T-helper 1 cell (primary cell): ENCODE measurements around the gene ITGA11.
A peak's percentile ranks its signal among the peaks of the same experiment; 100 is the strongest.

Source experiments
- DNase-seq, 5 donors: peaks; one replicate each; pipeline ENCODE4 v3.0.0-alpha.2; 2012 to 2020

Gene ITGA11

DNA sequence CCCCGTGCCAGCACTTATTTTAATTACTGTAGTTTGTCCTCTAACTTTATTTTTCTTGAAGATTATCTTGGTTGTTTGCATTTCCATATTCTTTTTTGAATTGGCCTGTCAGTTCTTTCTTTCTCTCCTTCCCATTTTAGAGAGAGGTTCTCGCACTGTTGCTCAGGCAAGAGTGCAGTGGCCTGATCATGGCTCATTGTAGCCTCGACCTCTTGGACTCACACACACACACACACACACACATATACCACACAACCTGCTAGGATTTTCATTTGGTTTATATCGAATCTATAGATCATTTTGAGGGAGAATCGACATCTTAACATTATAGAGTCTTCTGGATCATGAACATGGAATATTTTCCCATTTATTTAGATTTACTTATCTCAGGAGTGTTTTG is 145.7 kb downstream of the ITGA11 start:
- no peak for DNase-seq

DNA sequence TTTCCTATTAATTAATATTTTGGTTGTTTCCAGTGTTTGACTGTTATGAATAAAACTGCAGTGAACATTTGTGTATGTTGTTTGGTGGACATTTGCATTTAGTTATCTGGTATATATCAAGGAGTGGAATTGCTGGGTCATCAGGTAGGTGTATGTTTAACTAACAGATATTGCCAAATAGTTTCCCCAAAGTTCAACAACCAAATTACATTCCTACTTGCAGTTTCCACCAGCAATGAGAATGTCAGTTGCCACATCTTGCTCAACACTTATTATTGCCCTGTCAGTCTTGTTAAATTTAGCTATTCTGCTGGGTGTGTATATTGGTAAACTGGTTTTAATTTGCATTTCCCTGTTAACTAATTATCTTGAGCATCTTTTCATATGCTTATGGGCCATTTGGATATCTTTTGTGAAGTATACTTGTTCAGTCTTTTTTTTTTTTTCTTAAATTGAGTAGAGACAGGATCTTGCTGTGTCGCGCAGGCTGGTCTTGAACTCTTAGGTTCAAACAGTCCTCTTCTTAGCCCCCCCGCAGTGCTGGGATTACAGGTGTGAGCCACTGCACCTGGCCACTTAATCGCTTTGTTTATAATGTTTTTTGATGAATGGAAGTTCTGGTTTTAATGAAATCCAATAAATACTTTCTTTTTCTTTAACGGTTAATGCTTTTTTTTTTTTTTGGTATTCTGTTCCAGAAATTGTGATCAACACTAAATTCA is 146.5 kb downstream of the ITGA11 start:
- DNase-seq: no peak

DNA sequence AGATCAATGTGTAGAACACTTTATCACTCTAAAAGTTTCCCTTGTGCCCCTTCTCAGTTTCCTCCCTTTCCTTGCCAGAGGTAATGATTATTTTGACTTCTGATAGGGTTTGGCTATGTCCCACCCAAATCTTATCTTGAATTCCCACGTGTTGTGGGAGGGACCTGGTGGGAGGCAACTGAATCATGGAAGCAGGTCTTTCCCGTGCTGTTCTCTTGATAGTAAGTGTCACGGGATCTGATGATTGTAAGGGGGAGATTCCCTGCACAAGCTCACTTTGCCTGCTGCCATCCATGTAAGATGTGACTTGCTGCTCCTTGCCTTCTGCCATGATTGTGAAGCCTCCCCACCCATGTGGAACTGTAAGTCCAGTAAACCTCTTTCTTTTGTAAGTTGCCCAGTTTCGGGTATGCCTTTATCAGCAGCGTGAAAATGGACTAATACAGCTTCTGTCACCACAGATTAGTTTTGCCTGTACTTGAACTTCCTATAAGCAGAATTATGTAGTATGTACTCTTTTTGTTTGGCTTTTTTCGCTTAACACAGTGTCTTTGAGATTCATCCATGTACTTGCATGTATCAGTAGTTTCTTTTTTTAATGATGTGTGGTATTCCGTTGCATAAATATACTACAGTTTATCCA is 147.2 kb downstream of the ITGA11 start:
- no peak for DNase-seq

DNA sequence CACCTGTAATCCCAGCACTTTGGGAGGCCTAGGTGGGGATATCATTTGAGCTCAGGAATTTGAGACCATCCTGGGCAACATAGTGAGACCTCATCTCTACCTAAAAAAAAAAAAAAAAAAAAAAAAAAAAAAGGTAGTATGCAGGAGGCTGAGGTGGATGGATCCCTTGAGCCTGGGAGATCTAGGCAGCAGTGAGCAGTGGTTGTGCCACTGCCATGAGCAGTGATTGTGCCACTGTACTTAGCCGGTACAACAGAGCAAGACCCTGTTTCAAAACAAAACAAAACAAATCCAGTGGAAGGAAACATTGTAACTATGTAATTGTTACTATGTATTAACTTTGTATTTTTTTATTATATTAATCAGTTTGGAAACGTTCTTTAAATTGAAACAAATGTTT is 148.6 kb downstream of the ITGA11 start:
- DNase-seq: no peak

DNA sequence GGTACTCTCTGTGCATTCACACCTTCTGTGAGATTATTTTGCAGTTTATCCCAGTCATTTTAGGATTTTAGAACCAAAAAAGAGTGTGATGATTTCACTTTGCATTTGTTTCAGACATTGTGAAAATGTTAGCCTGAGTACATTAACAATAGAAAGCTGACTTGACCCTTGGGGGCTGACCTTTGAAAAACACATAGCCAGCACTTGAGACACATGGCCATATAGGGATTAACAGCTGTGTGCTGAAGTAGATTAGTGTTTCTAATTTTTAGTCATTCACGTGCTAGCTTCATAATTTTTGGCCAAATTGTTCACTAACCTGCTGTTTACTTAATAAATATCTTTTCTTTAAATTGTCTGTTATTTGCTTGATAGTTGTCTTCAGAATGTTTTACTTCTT is 151.0 kb downstream of the ITGA11 start:
- DNase-seq: no peak

DNA sequence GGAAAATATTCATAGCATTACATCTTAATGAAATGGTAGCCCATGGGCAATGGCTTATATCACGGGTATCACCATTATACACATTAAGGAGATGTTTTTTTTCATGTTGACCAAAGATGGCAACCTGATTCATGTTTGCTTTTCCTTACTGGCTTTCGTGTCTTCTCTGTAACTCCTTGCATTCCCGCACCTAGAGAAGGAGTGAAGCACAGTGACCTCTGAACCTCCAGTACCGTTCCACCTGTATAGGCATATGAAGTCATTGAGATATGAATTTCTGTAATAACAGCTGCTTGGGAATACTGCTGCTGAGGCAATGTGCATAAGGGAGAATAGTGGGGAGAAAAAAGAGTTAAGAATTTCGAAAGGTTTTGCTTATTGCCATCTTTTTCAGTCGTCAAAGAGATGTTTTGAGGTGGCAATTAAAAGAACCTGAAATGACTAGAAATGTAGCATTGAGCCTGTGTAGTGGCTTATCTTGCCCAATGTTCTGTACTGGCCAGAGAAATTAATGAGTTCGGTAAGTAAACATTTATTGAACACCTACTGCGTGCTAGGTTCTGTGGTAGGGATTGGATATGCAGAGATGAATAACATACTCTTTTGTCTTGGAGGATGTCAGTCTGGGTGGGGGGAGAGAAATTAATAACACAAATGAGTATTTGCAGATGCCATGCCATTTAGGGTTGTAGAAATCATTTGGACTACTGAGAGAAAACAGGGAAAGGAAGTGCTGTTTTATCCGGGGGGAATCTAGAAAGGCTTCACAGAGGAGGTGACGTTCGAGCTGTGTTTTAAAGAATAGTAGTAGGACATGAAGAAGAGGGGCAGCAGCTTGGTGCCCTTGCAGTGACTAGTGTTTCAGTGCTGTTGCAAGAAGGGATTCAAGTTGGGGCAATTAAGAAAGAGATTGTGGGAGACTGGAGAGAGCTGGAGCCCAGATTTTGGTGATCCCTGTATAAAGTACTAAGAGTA is 151.9 kb downstream of the ITGA11 start:
- no peak for DNase-seq

DNA sequence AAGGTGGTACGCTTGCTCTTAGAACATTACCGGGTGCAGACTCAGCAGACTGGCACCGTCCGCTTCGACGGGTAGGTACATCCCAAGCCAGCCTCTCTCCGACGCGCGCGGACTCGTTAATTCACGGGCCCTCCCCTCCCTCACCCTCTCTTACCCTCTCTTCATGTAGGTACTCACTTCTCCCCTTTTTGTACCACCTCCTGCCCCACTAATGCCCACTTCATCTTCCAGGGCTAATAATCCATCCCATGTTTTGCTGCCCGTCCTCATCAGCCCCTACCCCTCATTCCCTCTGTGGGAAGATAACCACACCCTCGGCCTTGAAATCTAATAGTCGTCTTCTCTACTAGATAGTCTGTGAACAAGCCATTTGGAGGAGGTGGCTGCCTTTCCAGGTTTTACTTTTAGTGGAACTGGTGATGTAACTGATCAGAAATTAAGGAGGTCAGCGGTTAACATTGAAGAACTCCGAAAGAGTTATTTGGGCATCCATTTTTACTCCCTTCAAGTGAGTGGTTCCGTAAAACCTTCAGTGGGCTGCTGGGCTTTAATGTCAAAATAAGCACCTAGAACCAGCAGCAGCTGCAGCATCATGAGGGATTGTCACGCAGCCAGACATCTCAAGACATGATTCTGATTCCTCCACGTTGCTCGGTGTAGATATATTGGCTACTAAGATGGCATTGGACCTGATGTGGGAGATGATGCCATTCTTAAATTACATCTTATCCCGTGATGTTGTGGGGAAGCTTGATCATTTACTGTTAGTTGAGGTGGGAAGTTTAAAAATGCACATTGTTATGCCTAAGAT is 153.2 kb downstream of the ITGA11 start:
- DNase-seq: peak in 1 of 5 donors; percentile 11

DNA sequence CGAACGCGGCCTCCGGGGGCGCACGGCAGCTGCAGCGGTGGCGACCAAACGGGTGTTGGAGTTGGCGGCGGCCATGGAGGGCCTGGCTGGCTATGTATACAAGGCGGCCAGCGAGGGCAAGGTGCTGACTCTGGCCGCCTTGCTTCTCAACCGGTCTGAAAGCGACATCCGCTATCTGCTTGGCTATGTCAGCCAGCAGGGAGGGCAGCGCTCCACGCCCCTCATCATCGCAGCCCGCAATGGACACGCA is 153.7 kb downstream of the ITGA11 start:
- peak in 1 of 5 donors; percentile 70 for DNase-seq

DNA sequence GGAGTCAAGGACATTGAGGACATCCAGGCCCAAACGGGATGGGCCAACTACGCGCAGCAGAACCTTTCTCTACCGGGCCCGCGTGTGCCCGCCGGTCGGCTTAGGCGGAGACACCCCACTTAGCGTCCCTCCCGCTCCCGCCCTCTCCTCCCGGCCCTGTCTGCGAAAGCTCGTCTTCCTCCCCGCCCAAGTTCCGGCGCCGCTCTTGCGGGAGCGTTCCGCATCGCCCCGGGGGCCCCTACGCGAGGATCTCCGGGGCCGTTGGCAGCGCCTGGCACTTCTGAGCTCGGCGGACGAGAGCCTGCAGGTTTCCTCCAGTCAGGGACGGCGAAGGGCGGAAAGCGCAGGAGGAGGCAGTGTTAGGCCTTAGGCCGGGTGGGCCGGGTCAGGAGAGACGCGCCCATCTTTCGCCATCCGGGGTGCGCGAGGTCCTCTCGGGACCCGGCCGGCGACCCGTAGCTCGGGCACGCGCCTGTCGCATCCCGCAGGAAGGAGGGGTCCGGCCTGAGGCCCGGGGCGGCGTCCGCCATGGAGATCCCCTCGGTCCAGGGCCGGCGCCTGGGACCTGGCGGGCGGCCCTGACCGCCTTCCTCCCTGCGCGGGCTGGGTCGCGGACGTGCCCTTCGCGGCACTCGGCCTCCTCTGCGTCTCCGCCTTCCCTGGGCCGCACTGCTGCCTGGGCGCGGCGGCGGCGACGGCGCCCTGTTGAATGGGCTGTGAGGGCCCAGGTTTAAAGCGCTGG is 154.2 kb downstream of the ITGA11 start, which contains the start of gene FEM1B:
Gene FEM1B (plus strand): TSS at position 143 of the 742 bp plus-strand sequence. CDS start 673 bp downstream, outside the sequence.
- peak; percentile 78 to 93 (median 85) for DNase-seq

DNA sequence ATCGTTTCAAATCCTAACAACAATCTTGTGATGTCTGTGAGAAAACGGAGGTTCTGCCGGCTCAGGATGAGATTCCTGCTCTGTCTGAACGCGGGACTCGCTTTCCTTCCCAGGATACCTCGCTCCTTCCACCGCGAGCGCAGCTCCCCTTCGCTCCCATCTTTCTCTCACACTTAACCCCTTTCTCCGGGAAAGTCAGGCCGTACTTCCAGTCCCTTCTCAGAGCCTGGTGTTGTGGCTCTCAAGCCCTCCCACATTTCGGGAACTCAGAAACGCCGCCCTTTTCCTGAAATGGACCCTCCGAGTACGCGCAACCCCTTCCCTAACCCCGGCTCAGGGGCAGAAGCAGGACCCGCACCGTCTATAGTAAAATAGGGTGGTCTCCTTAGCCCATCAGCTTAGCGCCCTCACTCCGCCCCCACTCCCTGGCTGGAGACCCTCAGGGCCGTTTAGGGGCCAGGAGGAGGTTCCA is 154.8 kb downstream of the ITGA11 start:
- DNase-seq: no peak

DNA sequence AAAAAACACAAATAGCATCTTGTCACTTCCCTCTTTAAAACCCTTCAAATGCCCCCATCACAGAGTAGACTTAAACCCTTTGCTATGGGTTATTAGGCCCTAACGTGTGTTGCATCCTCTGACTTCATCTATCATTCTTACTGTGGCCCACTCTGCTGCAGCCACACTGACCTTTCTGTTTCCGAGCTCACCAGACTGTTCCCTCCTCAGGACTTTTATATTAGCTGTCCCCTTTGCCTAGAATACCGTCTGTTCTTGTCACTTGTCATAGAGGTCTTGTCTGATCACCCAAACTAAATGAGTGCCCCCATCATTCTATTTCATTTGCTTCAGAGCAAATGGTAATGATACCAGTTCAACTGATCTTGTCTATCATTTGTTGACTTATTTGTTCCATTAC is 155.3 kb downstream of the ITGA11 start:
- DNase-seq: no peak

DNA sequence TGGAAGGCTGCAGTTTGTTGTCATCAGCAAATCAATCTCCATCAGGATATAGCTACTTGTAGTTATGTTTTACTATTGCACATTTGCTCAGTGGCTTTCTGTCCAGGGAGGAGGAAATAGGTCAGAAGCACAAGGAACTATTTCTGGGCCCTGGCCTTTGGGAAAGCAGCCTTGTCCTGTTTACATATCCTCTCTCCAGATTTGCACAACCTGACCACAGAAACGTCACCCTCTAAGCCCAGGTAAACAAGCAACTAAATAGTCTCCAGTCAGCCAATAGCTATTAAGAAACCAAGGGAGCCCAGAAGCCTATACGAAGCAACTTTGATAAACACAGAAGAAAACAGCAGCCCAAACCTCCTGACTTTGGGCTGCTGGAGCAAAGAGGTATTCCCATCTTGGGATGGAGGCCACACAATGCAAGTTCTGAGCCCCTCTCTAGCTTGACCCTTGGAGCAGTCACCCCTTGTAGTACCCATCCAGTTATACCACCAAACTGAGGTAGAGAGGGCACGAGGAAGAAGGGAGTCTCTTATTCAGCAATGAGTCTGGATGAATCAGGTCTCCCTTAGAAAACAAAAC is 156.7 kb downstream of the ITGA11 start:
- no peak for DNase-seq

DNA sequence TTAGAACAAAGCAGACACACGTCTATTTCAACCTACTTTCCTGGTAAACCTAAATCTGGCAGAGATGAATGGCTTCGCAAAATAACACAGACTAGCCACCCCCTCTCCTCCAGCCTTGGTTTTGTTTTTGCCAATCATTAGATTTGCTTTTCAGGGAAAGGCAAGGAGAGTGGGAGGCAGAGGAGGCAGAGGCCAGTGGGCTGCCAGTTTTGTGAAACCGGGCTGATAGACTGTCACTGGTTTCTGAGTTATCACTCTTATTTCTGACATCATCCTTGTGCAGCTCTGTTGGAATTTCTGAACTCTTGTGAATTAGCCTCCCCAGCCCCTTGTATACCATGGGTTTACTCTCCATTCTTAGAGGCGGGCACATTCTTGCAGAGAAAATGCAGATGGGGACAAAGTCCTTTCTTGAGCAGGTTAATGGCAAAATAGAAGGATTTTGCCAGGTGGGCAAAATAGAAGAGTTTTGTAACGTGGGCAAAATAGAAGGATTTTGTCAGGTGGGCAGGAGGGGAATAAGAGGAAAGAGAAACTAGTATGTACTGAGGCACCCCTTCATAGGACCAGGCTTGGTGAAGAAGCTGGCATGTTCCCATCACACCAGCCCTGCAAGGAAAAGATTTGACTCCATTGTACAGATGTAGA is 157.6 kb downstream of the ITGA11 start:
- no peak for DNase-seq

DNA sequence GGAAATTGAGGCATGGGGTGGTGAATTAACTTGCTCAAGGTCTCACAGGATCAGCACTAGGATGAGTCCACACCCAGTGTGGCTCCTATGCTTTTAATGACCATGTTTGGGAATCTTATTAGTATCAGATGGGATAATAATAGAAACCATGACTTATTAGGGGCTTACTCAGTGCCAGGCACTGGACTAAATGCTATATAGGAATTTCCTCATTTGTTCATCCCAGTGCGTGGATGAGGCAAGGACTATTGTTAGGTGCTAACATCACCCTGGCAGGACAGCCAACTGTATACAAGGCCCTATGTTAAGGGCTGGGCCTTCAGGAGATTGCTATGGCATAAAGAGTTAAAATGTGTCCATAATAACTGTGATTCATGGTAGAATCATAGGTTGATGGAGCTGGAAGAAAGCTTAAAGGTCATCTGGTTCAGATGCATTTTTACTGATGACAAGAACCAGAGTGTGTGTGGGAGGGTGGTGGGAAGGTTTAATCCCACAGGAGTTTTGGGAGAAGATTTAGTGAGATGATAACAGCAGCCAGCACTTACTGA is 159.2 kb downstream of the ITGA11 start:
- no peak for DNase-seq

DNA sequence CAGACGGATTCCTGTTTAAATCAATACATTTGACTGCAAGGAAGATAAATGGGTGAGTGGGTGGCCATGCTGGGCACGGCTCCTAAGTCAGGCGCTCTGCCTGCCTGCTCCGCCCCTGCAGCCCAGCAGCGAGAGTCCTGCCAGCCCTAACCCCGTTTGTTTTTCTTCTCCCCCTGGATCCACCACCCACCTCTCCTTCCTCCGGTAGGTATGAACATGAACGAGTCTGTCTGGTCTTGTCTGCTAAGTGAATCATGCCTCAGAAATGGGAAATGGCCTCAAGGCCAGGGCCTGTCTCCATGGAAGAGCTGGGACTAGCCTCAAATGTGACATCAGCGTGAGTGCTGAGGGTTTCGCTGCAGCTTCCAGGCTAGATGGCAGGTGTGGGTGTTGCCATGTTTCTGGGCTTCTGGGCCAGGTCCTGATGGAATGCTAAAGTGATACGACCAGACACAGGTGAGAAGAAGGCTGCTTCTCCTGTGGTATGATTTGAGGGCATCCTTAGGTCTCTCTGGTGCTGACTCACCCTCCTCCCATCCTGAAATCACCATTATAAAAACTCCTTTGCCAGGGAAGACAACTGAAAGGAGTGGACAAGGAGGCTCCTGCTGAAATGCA is 160.0 kb downstream of the ITGA11 start:
- no peak for DNase-seq

DNA sequence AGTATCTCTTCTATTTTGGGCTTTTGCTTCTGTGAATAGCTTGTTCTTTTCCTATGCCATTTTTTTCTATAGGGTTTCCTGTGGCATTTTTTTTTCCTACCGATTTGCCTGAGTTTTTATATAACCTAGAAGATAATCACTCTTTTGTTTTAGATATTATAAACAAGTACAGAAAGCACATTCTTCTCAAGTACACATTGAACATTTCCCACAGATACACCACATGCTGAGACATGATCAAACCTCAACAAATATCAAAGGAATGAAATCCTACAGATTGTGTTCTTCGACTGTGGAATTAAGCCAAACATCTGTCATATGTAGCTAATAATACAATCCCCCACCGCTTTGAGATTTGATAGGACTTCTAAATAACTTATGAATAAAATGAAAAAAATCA is 163.6 kb downstream of the ITGA11 start:
- no peak for DNase-seq

DNA sequence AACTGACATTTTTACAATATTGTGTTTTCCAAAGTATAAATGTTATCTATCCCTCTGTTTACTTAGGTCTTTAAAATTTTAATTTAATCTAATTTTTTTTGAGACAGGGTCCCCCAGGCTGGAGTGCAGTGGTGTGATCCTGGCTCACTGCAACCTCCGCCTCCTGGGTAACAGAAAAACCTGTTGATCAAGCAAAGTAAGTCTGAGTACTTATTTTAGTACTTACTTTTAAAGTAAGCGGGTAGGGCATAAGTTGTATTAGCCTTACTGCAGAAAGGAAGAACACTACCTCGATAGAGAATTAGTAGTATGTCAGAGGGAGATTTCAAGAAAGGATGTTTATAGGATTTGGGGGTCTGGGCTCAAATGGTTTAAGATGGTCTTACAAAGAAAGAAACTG is 166.3 kb downstream of the ITGA11 start:
- DNase-seq: no peak

DNA sequence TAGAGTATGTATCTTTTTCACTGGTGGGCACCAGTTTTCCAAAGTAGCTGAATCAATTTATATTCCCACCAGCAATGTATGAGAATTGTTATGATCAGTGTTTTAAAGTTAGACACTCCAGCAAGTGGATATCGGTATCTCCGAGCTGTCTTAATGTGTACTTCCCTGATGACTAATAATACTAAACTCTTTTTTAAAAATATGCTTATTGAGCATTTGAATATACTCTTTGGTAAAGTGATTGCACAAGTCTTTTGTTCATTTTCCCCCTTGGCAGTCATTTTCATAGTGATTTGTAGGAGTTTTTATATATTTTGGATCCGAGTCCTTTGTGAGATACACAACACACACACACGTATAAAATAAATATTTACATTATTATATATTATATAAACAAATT is 166.9 kb downstream of the ITGA11 start:
- no peak for DNase-seq

DNA sequence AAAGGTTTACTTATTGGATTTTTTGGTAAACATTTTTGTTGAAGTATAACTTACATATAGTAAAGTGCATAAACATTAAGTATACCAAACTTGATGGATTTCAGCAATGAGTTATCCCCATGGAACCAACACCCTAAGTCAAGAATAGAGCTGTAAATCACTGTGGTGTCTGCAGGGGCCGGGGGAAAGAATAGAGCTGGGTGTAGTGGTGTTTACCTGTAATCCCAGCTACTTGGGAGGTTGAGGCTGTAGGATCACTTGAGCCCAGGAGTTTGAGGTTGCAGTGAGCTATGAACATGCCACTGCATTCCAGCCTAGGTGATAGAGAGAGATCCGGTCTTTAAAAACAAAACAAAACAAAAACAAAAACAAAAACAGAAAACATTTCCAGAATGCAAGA is 167.7 kb downstream of the ITGA11 start:
- DNase-seq: no peak
